Pericardium fibroblast (primary cell): ENCODE data around the gene SPEM3. TPM values are rescaled to one million over a fixed set of nuclear protein-coding genes. Genes with fewer than 3 reads are reported as not detected.

Experiments used
- total RNA-seq: library from RNA; depleted of rRNA; stranded (reverse); fragments of >200 nt; gene quantifications from 2 replicates; pipeline ENCODE4 v1.2.3, GENCODE V29; 2015

SPEM3 gene
- not detected in 2 replicates for total RNA-seq

DNA sequence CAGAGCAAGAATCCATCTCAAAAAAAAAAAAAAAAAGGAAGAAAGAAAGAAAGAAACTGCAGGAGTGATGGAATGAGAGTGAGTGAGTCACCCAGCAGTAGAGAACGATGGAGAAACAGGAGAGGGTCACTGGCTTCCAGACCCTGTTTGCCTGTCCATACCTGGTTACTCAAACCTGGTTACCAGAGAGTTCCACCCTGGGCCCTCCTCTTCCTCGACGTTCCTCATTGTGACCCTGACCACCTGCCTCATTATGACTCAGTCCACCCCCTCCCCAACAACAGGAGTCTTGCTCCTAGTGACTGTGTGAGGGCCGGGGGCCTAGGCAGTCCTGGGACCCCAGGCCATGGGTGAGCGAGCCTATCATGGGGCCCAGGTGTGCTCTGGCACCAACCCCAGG lies at the start of gene SPEM3:
Gene SPEM3 (plus strand): TSS at position 301 of the 400 bp plus-strand sequence. CDS start 46 bp downstream, at position 347.

DNA sequence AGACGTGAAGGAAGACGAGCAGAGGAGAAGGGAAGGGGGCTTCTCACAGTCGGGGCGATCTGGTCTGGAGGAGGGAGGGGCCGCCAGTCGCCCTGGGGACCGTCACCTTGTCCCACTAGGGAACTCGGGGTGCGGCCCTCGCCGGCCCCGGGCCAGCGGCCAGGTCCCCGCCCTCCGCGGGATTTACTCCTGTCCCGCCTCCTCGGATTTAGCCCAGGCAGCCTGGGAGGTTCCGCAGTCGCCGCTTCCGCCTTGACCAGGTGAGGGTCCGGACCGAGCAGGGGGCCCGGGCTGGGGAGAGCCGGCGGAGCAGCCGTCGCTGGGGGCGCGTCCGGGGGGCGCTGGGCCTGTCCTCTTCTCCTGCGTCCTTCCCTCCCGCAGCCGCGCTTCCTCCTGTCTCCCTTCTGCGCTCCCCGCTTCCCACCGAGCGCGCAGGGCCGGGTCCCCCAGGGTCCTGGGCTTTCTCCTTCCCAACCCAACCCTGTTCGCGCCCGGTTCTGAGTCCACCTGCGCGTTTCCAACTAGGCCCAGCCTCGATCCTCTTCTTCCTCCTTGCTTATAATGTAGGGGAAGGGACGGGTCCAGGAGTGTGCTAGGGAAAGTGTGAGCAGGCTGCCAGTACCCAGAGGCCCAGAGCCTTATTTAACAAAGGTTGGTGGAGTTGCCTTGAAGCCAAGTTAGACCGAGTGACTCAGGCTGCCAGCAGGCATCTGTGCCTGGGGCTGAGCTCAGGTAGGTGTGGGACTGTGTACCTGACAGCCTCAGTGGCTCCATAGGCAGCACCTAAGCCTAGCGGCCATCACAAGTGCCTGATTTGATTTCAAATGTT lies 47.6 kb upstream of the SPEM3 start, which contains the start of gene TNK1:
Gene TNK1 (plus strand): TSS at position 235 of the 829 bp plus-strand sequence. CDS start 1,838 bp downstream, outside the sequence.

DNA sequence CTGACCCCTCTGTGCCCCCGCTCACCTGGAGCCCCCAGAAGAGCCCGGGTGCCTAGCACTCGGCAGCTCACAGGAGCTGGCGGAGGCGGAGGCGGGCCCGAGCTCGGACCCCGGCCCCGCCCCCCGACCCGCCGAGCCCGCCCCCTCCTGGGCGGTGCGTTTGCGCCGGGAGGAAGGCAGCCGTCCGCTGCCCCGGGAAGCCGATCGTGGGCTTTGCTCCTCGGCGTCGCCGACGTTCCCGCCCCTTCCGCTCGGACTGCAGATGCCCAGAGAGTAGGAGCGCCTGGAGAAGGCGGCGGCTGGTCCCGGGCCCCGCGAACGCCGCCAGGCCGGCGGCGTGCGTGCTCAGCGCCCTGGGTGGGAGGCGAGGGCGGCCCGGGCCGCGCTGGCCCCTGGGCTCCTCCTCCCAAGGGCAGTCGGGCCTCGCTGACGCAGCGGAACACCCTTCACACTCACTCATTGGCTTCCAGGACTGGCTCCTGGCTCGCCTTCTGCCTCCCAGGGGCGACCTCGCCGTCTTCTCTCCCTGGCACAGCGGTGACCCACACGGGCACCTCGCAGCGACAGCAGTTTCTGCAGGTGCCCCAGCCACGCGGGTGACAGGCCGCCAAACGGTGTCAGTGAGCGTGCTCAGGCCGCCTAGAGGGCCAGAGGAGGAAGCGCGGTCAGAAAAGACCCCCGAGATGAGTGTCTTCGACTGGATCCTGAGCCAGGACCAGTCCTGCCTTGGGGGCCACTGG lies 34.0 kb upstream of the SPEM3 start, which contains the start of gene PLSCR3:
Gene PLSCR3 (minus strand): TSS at position 74 of the 740 bp plus-strand sequence. CDS start 415 bp downstream, outside the sequence.

DNA sequence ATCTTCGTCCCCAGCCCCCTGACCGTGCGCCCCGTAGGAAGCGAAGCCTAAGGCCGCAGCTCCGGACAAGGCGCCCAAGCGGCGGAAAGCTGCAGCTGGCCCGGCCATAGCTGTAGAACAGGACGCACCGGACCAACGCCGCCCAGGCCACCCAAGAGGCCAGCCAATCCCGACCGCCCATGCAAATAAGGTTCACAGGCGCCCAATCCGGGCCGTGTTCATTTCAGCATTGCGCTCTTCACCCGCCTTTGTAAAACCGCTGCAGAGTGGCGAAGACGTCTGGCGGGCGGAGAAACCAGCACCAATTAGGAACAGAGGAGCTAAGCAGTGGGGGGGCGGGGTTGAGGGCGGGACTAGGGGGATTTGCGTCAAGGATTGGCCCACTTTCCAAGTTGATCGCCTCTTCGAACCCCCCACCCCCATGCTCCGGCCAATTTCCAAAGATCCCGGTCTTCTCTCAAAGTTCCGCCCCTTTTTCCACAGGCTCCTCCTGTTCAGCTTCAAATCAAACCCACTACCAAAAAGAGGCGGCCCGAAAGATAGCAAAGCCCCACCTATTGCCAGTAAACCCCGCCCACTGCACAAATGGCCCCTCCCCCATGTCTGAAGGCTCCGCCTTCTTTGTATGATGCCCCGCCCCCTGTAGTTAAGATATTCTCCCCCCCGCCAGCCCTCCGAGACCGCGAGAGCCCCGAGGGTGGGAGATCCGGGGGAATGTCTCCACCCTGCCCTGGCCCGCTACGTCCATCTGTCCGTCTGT lies 24.5 kb upstream of the SPEM3 start, which contains the start of gene TMEM256:
Gene TMEM256 (minus strand): TSS at position 121 of the 760 bp plus-strand sequence. CDS start 13 bp downstream, at position 108.

DNA sequence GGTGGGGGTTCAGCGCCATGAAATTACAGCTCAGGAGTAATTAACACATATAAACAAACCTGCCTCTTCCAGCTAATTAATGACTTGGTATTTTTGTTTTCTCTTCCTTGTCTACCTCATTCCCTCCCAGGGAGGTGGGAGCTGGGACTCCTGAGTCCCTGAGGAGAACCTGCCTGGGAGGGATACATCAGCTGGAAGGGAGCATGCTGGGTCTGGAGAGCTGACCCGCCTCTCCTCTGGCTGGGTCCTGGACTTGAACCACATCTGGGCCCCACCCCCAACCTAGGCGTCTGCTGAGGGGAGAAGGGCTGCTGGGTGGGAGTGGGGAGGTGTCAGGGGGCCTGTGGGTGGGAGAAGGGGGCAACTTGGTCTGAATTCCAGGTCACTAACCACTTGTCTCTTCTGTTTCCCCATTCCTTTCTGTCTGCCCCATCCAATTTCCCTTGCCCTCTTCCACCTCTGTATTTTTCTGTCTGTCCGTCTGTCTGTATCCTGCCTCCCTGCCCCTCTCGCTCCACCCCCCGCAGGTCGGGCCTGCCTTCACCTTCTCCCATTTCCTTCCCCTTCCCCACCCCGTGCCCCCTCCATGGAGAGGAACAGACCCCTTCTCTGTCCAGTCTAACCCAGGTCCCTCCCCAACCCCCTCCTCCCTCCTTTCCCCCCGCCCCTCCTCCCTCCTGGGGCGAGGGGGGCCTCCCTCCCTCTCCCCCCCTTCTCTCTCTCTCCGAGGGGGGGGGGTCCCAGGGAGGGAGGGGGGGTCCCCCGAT lies 21.0 kb upstream of the SPEM3 start, which contains the start of gene NLGN2:
Gene NLGN2 (plus strand): TSS at position 361 of the 767 bp plus-strand sequence. CDS start 411 bp downstream, outside the sequence.

DNA sequence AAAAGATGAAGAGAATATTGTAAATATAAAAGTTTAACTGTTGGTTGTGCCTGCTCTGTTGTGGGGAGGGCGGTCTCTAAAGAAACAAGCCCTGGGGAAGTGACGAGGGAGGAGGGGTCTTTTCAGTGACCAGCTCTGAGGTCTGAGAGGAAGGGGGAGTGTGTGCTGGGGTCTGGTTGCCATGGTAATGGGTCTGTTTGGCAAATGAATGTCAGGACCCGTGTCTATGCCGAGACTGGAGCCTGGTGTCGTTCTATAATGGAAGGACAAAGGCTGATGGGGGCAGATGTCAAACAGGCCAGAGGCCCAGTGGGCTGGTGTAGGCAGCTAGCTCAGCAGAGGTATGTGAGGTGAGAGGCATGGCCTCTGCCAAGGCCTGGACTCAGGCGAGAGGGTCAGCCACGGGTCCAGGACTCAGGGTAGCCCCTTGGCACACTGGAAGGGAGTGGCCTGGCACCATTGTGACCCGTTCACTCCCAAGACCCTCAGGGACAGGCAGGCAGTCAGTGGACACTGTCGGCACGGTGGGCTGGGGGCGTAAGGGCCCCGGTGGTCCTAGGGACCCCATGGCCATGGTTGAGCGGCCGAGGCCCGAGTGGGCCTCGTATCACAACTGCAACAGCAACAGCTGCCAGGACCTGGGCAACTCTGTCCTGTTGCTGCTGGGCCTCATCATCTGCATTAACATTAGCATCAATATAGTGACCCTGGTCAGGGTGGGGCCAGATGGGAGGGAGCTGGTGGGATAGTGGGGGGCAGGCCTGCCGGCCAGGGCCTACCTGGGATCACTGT lies 8.6 kb upstream of the SPEM3 start, which contains the start of gene SPEM1:
Gene SPEM1 (plus strand): TSS at position 506 of the 792 bp plus-strand sequence. CDS start 61 bp downstream, at position 567.

DNA sequence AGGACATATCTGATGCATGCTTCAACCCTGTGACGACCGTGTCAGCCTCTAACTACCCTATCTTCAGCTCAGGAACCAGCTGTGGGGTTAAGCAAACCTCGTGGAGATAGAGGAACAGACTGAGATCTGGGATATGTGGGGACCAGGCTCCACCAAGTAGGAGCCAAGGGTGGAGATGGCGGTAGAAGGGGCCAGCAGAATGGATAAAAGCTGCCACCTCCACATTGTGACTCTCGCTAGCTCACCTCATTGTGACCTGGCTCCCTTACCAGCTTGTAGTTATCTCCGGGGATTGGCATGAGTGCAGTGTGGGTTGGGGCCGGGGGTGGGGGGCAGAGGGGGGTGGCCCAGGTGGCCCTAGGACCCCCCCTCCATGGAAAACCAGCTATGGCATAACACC lies 3.3 kb upstream of the SPEM3 start, which contains the start of gene SPEM2:
Gene SPEM2 (plus strand): TSS at position 301 of the 400 bp plus-strand sequence. CDS start 73 bp downstream, at position 374.

DNA sequence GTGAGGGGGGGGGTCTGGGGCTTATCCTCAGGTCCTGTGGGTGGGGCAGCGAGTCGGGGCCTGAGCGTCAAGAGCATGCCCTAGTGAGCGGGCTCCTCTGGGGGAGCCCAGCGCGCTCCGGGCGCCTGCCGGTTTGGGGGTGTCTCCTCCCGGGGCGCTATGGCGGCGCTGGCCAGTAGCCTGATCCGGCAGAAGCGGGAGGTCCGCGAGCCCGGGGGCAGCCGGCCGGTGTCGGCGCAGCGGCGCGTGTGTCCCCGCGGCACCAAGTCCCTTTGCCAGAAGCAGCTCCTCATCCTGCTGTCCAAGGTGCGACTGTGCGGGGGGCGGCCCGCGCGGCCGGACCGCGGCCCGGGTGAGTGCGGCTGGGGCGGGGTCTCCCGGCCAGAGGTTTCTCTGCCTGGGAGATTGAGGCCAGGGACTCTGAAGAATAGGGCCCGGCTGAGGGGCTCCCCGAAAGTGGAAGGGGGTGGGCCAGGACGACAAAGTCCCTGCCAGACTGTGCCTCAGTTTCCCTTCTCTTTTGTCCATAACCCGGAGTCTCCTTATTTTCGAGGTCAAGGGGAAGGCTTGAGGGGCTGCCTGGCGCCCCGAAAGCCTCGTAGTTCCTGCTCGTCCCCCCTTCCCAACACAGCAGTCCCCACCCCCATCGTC lies 10.9 kb downstream of the SPEM3 start, which contains the start of gene FGF11:
Gene FGF11 (plus strand): TSS at position 51 of the 651 bp plus-strand sequence. CDS start 109 bp downstream, at position 160.

DNA sequence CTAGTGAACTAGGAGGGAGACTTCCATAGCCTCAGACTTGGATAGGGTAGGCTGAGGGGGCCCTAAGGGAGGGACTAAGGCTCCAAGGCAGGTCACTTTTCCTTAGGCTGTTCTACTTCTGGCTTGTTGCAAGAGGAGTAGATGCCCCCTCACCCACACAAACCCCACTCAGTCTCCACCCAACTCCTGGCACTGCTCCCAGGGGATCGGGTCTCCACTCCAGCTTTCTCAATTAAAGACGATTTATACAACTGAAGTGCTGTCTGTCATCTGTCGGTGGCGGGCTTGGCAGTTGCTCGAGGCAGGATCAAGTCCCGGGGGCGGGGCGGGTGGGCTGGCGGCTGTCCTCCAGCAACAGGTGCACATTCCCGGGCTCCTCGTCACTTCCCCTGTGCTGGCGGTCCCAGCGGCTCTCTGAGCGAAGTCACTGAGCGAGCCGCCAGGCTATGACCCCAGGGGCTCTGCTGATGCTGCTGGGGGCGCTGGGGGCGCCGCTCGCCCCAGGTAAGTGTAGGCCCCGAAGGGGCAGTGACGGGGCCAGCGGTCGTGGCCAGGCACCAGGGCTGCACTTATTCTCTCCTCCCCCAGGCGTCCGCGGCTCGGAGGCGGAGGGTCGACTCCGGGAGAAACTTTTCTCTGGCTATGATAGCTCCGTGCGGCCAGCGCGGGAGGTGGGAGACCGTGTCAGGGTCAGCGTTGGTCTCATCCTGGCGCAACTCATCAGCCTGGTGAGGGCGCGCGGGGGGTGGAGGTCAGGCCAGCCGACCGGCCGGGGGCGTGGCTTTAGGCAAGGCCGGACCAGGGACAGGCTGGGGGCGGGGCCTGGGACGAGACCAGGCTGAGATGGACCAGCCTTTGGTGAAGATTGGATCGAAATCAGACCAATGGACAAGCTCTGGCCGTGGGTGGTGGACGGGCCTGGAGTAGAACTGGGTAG lies 16.3 kb downstream of the SPEM3 start, which contains the start of gene CHRNB1:
Gene CHRNB1 (plus strand): TSS at position 380 of the 937 bp plus-strand sequence. CDS start 67 bp downstream, at position 447.

DNA sequence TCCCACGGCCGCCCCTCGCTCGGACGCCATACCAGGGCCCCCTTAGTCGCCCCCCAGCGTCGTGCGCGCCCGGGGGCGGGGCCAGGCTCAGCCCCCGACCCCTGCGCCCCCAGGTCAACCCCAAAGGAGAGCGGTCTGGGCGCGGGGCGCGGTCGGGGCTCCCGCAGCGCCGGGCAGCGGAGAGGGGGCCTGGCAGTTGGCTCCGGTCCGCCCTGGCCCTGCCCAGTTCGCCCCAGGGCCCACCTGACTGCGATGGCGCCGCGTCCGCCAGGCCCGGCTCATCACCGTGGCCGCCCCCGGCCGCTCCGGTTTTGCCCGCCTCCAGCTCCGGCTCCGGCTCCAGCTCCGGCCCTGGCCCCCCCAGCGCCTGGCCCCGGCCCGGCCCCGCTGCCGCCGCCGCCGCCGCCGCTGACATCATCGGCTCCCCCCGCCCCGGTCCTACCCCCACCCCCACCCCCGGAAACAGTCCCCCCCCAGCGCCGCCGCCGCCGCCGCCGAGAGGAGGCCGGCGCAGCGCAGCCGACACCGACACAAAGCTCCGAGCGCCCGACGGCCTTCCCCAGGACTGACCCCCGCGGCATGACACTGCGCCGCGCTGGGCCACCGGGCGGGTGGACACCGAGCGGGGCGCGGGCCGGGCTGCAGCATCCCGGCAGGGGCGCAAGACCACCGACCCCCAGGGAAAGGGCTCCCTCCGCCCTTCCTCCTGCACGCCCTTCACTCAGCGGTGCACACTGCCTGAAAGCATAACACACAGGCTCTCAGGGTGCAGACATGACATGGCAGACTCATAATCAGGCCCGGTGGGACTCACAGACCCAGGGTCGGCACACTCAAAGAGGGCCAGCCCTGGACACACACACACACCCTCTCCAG lies 50.8 kb downstream of the SPEM3 start, which contains the start of gene ZBTB4:
Gene ZBTB4 (minus strand): TSS at position 419 of the 876 bp plus-strand sequence. CDS start 12,830 bp downstream, outside the sequence.

DNA sequence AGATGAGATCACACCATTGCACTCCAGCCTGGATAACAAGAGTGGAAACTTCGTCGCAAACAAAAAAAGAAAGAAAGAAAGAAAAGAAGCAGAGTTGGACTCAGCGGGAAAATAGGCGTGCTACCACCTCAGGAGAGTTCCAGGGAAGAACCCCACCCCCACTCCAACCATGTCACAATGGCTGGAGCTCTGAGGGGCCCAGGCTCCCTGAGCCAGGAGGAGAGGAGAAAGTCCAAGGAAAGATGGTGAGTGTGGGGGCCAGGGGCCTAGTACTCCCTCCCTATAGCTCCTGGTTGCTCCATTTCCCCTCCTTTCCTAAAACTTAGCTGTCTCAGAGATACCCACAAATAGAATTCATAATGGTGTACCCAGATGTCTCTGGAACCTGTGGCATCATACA lies 52.6 kb downstream of the SPEM3 start, which contains the start of gene SLC35G6:
Gene SLC35G6 (plus strand): TSS at position 172 of the 400 bp plus-strand sequence. CDS start 71 bp downstream, at position 243.

Other genes starting within 250 kb of the SPEM3 start
- gene ASGR1, start 249.5 kb upstream of the SPEM3 start, total RNA-seq: 0.35 and 0.85 TPM in 2 replicates
- gene DLG4, start 209.0 kb upstream of the SPEM3 start, total RNA-seq: 8.5 and 13.6 TPM in 2 replicates
- 194 and 234 TPM in 2 replicates for gene ACADVL, start 208.9 kb upstream of the SPEM3 start, total RNA-seq
- gene DVL2, start 194.3 kb upstream of the SPEM3 start, total RNA-seq: 61.8 and 63.7 TPM in 2 replicates
- gene PHF23, start 189.4 kb upstream of the SPEM3 start, total RNA-seq: 37.1 and 52.7 TPM in 2 replicates
- gene GABARAP, start 186.4 kb upstream of the SPEM3 start, total RNA-seq: 916 and 1,059 TPM in 2 replicates
- 56.2 and 97.6 TPM in 2 replicates for gene CTDNEP1, start 177.1 kb upstream of the SPEM3 start, total RNA-seq
- 24.4 and 27.7 TPM in 2 replicates for gene ELP5, start 176.6 kb upstream of the SPEM3 start, total RNA-seq
- gene CLDN7, start 166.4 kb upstream of the SPEM3 start, total RNA-seq: 0.17 and 1.3 TPM in 2 replicates
- gene SLC2A4, start 147.1 kb upstream of the SPEM3 start, total RNA-seq: 0.23 TPM in 1 of 2 replicates, not detected in the other
- 0.60 TPM in 1 of 2 replicates, not detected in the other for gene YBX2, start 134.2 kb upstream of the SPEM3 start, total RNA-seq
- 327 and 351 TPM in 2 replicates for gene EIF5A, start 121.2 kb upstream of the SPEM3 start, total RNA-seq
- gene GPS2, start 113.5 kb upstream of the SPEM3 start, total RNA-seq: 65.2 and 92.2 TPM in 2 replicates
- gene NEURL4, start 99.5 kb upstream of the SPEM3 start, total RNA-seq: 8.9 and 13.0 TPM in 2 replicates
- 0.34 TPM in 1 of 2 replicates, not detected in the other for gene ACAP1, start 92.3 kb upstream of the SPEM3 start, total RNA-seq
- gene KCTD11, start 76.7 kb upstream of the SPEM3 start, total RNA-seq: 17.2 and 24.3 TPM in 2 replicates
- not detected in 2 replicates for gene TMEM95, start 73.7 kb upstream of the SPEM3 start, total RNA-seq
- gene TNK1, start 47.8 kb upstream of the SPEM3 start, total RNA-seq: 0.09 and 0.47 TPM in 2 replicates
- gene PLSCR3, start 34.3 kb upstream of the SPEM3 start, total RNA-seq: 45.7 and 72.9 TPM in 2 replicates
- 83.2 and 132 TPM in 2 replicates for gene TMEM256, start 24.8 kb upstream of the SPEM3 start, total RNA-seq
- gene NLGN2, start 21.0 kb upstream of the SPEM3 start, total RNA-seq: 13.5 and 18.6 TPM in 2 replicates
- gene SPEM1, start 8.5 kb upstream of the SPEM3 start, total RNA-seq: not detected in 2 replicates
- not detected in 2 replicates for gene SPEM2, start 3.2 kb upstream of the SPEM3 start, total RNA-seq
- 1.3 and 2.4 TPM in 2 replicates for gene TMEM102, start 6.6 kb downstream of the SPEM3 start, total RNA-seq
- 0.43 and 2.0 TPM in 2 replicates for gene FGF11, start 10.7 kb downstream of the SPEM3 start, total RNA-seq
- 3.7 and 6.7 TPM in 2 replicates for gene CHRNB1, start 16.2 kb downstream of the SPEM3 start, total RNA-seq
- gene ZBTB4, start 50.8 kb downstream of the SPEM3 start, total RNA-seq: 25.4 and 29.3 TPM in 2 replicates
- not detected in 2 replicates for gene SLC35G6, start 52.6 kb downstream of the SPEM3 start, total RNA-seq
- 35.5 and 50.7 TPM in 2 replicates for gene POLR2A, start 55.5 kb downstream of the SPEM3 start, total RNA-seq
- 14.1 and 17.4 TPM in 2 replicates for gene TNFSF12, start 120.2 kb downstream of the SPEM3 start, total RNA-seq
- 2.1 and 3.6 TPM in 2 replicates for gene TNFSF13, start 129.9 kb downstream of the SPEM3 start, total RNA-seq
- 45.6 and 47.5 TPM in 2 replicates for gene SENP3, start 133.1 kb downstream of the SPEM3 start, total RNA-seq
- 13.4 and 22.7 TPM in 2 replicates for gene CD68, start 150.8 kb downstream of the SPEM3 start, total RNA-seq
- gene MPDU1, start 155.0 kb downstream of the SPEM3 start, total RNA-seq: 115 and 144 TPM in 2 replicates
- 0.12 and 0.85 TPM in 2 replicates for gene SOX15, start 161.2 kb downstream of the SPEM3 start, total RNA-seq
- gene FXR2, start 186.0 kb downstream of the SPEM3 start, total RNA-seq: 17.7 and 41.3 TPM in 2 replicates
- gene SAT2, start 199.0 kb downstream of the SPEM3 start, total RNA-seq: 58.8 and 85.5 TPM in 2 replicates
- 0.12 and 4.1 TPM in 2 replicates for gene SHBG, start 201.3 kb downstream of the SPEM3 start, total RNA-seq
- 0.93 TPM in 1 of 2 replicates, not detected in the other for gene ATP1B2, start 222.1 kb downstream of the SPEM3 start, total RNA-seq